GM08714 (cell line): ENCODE measurements around the gene ARRB1.

Experiments used
- H3K4me3 ChIP-seq: fragments of 200-500 bp; sonication (Bioruptor generic); 2 replicates; pipeline ENCODE4 v1.5.1; 2014; ENCODE audit warnings: mild to moderate bottlenecking, low read length, inconsistent platforms
- ZNF274 ChIP-seq: IDR thresholded peaks from 2 replicates; pipeline ENCODE4 v1.6.1; 2012; ENCODE audit warnings: mild to moderate bottlenecking, low read depth, low read length

ARRB1 gene

GRCh38 chr11:75236062-75236461 lies 115.4 kb downstream of the ARRB1 start:
- no peak overlapping the region for H3K4me3 ChIP-seq
- no peak for TF ChIP-seq ZNF274

GRCh38 chr11:75233754-75234172 lies 117.7 kb downstream of the ARRB1 start:
- H3K4me3 ChIP-seq, result no peak overlapping the region
- no peak for TF ChIP-seq ZNF274

GRCh38 chr11:75230621-75231020 lies 120.8 kb downstream of the ARRB1 start:
- TF ChIP-seq ZNF274, result no peak
- no peak overlapping the region for H3K4me3 ChIP-seq

DNA sequence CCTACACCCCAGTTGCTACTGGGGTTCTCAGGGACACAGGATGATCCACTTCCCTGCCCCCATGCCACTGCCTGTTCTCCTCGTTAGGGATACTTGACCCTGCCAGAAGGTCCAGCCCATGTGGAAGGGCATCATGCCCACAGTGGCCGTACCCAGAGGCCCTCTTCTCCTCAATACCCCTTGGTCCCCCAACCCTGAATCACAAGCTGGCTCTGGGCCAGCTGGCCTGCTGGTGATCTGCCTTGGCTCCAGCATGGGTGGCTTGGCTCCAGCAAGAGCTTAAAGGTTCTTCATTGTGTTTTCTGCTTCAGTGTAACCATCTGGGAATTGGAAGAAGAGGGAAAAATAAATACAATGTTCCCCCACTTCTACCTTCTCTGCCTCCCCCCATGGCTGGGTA lies 122.0 kb downstream of the ARRB1 start:
- no peak for TF ChIP-seq ZNF274
- no peak overlapping the region for H3K4me3 ChIP-seq

GRCh38 chr11:75225794-75226193 lies 125.7 kb downstream of the ARRB1 start:
- no peak for TF ChIP-seq ZNF274
- no peak overlapping the region for H3K4me3 ChIP-seq

DNA sequence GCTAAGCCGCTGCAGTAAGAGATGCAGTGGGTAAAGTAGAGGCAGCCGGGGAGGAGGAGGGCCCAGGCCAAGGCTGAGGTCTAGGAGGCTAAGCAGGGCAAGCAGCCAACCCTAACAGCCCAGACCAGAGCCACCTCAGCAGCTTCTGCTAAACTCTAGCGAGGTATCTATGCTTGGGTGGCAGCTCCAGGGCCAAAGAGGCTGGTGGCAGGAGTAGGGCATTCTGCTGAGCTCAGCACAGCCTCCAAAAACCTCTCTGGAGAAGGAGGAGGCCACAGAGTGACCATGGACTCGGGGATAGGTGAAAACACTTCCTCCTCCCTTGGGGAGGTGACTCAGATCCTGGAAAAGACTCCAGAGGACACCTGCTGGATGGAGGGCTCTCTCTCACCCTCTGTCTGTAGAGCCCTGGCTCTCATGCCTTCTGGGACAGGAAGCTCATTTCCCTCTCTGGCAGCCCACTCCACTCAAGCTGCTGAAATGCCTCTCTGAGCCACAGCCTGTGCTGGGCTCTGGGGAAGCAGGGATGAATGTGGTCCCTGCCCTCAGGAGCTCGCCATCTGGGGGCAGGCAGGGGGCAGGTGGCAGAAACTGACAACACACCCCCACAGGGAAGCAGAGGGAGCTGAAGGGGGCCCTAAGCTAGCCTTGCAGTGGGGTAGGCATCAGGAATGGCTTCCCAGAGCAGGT lies 127.4 kb downstream of the ARRB1 start:
- no peak overlapping the region for H3K4me3 ChIP-seq
- no peak for TF ChIP-seq ZNF274

DNA sequence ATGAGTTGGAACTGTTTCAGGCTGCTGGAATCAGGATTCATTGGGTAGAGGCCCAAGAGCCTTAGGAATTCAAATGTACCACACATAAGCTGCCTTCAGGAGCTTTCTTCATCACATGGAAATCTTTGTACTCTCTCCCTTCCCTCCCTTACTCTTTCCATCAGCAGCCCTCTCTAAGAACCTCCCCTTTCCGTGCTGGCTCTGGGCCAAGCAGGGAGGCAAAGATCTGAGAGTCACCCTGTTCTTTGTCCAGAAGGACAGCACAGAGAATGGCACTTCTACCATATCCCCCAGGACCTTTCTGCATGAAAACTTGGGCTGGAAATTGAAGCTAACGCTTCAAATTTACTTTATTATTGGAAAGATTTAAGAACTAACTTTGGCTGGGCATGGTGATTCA lies 131.6 kb downstream of the ARRB1 start:
- TF ChIP-seq ZNF274, result no peak
- no peak overlapping the region for H3K4me3 ChIP-seq

GRCh38 chr11:75214843-75215242 lies 136.6 kb downstream of the ARRB1 start:
- no peak overlapping the region for H3K4me3 ChIP-seq
- no peak for TF ChIP-seq ZNF274

- no peak for TF ChIP-seq ZNF274
- no peak overlapping the region for H3K4me3 ChIP-seq
These were observed 137.0 kb downstream of the ARRB1 start for GRCh38 chr11:75214411-75214821.
